KOPT-K1 (cell line): ENCODE results near the gene CCDC107.
A peak's percentile ranks its signal among the peaks of the same experiment; 100 is the strongest.

Experiments
- H3K27ac ChIP-seq: fragments of 200-600 bp; sonication (generic); 2 replicates; pipeline ENCODE4 v1.5.1; 2016; ENCODE audit warnings: antibody characterized with exemption, mild to moderate bottlenecking, low read depth, low read length; ENCODE audit not compliant: poor library complexity, severe bottlenecking
- H3K36me3 ChIP-seq: fragments of 200-600 bp; sonication (generic); 2 replicates; pipeline ENCODE4 v1.5.1; 2017; ENCODE audit warnings: antibody characterized with exemption, mild to moderate bottlenecking, low read length, moderate library complexity; ENCODE audit not compliant: insufficient read depth
- H3K9me3 ChIP-seq: fragments of 200-600 bp; sonication (generic); 2 replicates; pipeline ENCODE4 v1.5.1; 2017; ENCODE audit warnings: antibody characterized with exemption, low read length, mild to moderate bottlenecking; ENCODE audit not compliant: insufficient read depth, poor library complexity, severe bottlenecking

The CCDC107 gene

DNA sequence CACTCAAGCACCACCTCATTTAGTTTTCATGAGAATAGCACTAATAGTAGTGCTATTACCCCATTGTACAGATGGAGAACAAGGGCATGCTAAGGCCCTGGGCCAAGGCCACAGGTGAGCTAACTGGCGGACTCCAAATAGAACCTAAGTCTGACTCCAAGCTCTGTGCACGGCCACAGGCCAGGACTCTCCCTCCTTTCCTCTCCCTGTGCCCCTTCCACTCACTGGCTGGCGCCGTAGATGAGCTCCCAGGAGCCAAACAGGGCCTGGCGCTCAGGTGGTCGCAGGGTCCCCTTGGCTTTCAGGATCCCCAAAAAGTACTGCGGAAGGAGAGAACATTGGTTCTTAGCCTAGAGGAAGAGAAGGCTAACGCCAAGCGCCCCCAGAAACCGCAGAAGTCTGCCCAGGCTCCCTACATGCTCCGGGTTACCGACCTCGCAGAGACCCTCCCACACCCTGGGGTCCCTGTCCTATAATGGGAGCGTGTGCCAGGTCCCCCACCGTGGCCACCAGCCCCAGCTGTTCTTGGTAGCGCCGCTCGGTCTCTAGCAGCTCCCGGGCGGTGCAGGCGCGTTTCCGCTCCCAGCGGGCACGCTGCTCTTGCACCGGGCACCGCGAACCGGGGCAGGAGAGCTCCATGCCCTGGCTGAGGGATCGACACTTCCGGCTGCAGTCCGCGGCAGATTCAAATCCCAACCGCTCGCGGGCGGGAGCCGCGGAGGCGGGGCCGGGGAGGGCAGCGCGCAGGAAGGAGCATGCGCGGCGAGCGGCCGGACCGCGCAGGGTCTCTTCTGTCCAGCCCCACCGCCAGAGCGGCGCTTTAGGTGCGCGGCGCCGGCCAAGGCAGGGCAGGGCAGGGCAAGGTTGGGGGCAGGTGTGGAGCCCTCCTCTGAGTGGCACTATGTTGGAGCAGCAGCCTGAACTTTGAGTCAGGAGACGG, 6.7 kb downstream of the CCDC107 start, which contains the start of gene ARHGEF39:
Gene ARHGEF39, minus strand, starts transcription at position 665 of the 940 bp plus-strand sequence. Its CDS starts 26 bp downstream, at position 639.
- Histone ChIP-seq H3K27ac (peak within 1 kb of the TSS; percentile 64), H3K9me3 (no peaks in the 10 kb centered on the region), H3K36me3 (peaks cover 11% of the 10 kb centered on the region; the same call in 1 of the 2 replicates)

DNA sequence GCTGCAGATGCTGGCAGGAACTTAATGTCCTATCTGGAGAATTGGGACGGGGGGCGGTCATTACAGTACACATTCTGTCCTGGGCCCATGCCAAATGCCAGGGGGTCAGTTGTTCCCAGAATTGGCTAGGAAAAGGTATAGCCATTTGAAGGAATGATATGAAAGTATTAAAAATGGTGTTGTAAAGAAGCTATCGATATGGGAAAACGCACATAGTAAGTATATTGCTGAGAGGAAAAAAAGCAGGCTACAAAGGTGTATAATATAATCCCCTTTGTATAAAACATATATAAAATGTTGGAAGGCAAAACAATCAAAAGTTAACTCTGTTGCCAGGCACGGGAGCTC, 7.4 kb downstream of the CCDC107 start:
- Histone ChIP-seq H3K36me3 (peaks cover 6% of the 10 kb centered on the region; the same call in 1 of the 2 replicates), H3K9me3 (no peaks in the 10 kb centered on the region), H3K27ac (peak overlapping the region; percentile 64)

DNA sequence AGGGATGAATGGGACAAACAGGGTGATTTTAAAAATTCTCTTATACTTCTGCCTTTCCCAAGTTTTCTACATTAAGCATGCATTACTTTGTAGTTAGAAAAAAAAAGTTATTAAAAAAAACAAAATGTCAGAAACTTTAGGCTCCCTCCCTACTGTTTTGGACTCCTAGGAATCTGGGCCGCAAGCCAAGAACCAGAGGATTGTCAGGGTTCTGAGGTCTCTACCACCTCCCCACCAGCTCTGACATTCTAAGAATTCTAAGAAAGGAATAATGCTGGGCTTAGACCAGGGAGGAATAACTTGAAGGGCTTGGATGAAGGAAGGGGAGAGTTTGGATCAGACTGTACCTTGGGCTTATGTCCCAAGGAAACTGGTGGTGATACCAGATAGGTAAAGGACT, 8.0 kb downstream of the CCDC107 start:
- Histone ChIP-seq H3K36me3 (0 out of 2 replicates have a peak, but pooled peaks cover under 1% of the 10 kb centered on the region), H3K9me3 (no peaks in the 10 kb centered on the region), H3K27ac (no peak overlapping the region)

DNA sequence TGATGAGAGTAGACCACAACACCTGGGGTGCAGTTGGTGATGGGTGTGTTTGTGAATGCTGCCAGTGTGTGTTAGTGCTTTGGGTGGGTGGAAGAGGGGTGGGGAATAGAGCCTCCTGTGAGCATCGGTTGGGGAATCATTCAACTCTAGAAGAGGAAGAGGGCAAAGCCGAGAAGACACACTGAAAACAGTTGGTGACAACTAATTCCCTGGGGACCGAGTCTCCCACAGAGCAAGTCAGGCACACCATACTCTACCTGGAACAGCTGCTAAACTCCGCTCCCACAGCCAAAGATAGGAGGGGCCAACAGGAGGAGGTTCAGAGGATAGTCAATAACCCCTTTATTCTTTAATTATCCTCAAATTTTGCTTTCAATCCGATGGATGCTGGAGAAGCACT, 8.5 kb downstream of the CCDC107 start:
- Histone ChIP-seq H3K27ac (no peak overlapping the region), H3K9me3 (no peaks in the 10 kb centered on the region), H3K36me3 (no peaks in the 10 kb centered on the region)

DNA sequence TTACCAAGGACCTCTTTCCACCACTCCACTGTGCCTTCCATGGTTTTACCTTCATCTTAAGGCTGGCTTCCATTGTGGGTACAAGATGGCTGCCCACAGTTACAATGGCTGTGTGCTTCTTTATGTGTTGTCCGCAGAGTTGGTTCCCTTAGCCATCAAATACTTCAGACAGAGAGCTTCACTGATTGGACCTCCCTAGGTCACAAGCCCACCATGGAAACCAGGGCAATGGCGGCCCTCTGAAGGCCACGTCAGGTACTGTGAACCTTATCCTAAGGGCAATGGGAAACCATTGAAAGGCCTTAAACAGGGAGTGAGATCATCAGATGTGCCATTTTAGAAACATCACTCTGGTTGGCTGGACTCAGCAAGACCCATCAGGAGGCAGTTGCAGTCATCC, 9.8 kb downstream of the CCDC107 start:
- H3K36me3 ChIP-seq: no peaks in the 10 kb centered on the region
- no peak overlapping the region for H3K27ac ChIP-seq
- H3K9me3 ChIP-seq: no peaks in the 10 kb centered on the region

DNA sequence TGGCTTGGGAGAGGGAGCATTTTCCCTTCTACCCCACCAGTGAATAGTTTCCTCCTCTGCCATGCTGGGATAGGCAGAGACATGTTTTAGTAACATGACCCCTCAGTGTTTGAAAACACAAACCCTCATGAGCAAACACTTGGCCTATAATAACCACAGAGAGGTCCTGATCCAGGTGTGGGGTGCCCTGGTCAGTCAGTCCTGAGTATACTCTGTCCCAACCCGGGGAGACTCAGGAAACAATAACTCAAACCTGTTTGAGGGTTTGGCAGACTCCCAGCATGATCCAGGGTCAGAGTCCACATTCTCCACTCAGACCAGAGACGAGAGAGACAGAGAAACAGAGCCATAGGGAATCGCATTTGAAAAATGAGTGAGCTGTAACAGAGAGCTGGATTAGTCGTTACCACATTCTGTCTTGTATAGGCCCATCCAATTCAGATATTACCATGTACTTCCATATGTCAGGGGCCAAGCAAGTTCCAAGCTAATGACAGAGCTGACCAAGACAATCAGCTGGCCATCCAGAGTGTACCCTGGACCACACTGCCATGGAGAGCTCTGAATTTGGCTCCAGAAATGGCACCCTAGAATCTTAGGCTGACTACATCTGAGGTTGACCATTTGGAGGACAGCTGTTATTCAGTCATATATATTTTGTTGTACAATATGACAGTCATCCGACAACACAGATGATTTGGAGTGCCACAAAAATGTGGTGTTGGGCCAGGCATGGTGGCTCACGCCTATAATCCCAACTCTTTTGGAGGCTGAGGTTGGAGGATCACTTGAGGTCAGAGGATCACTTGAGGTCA, 11.4 kb downstream of the CCDC107 start:
- Histone ChIP-seq H3K27ac (no peak overlapping the region), H3K36me3 (no peaks in the 10 kb centered on the region), H3K9me3 (no peaks in the 10 kb centered on the region)

DNA sequence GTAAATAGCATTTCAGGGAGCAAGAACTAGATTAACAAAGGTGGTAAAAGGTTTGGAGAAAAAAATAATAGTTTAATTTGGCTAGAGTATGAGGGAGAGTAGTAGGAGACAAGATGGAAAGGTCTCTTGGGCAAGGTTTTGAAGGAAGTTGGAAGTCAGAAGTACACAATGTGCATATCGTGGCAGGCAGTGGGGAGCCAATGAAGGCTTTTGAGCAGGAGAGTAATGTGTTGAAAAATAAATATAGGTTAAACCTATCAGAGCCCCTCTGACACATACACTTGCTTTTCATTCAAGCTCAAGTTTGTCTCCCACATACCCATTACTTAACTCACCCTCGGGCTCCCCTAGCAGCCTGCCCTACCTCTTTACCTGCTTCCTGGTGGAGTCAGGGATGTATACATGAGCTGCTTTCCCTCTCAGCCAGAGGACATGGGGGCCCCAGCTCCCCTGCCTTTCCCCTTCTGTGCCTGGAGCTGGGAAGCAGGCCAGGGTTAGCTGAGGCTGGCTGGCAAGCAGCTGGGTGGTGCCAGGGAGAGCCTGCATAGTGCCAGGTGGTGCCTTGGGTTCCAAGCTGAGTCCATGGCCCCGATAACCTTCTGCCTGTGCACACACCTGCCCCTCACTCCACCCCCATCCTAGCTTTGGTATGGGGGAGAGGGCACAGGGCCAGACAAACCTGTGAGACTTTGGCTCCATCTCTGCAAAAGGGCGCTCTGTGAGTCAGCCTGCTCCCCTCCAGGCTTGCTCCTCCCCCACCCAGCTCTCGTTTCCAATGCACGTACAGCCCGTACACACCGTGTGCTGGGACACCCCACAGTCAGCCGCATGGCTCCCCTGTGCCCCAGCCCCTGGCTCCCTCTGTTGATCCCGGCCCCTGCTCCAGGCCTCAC, 15.3 kb downstream of the CCDC107 start, which contains the start of gene CA9:
Gene CA9, plus strand, starts transcription at position 797 of the 893 bp plus-strand sequence. Its CDS starts 32 bp downstream, at position 829.
- no peaks in the 10 kb centered on the region for H3K36me3 ChIP-seq
- no peak within 1 kb of the TSS for H3K27ac ChIP-seq
- no peaks in the 10 kb centered on the region for H3K9me3 ChIP-seq

DNA sequence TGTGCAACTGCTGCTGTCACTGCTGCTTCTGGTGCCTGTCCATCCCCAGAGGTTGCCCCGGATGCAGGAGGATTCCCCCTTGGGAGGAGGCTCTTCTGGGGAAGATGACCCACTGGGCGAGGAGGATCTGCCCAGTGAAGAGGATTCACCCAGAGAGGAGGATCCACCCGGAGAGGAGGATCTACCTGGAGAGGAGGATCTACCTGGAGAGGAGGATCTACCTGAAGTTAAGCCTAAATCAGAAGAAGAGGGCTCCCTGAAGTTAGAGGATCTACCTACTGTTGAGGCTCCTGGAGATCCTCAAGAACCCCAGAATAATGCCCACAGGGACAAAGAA, 15.9 kb downstream of the CCDC107 start:
- no peak overlapping the region for H3K27ac ChIP-seq
- H3K9me3 ChIP-seq: no peaks in the 10 kb centered on the region
- no peaks in the 10 kb centered on the region for H3K36me3 ChIP-seq

DNA sequence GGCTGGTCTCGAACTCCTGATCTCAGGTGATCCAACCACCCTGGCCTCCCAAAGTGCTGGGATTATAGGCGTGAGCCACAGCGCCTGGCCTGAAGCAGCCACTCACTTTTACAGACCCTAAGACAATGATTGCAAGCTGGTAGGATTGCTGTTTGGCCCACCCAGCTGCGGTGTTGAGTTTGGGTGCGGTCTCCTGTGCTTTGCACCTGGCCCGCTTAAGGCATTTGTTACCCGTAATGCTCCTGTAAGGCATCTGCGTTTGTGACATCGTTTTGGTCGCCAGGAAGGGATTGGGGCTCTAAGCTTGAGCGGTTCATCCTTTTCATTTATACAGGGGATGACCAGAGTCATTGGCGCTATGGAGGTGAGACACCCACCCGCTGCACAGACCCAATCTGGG, 17.1 kb downstream of the CCDC107 start:
- H3K36me3 ChIP-seq: no peaks in the 10 kb centered on the region
- no peaks in the 10 kb centered on the region for H3K9me3 ChIP-seq
- H3K27ac ChIP-seq: no peak overlapping the region

DNA sequence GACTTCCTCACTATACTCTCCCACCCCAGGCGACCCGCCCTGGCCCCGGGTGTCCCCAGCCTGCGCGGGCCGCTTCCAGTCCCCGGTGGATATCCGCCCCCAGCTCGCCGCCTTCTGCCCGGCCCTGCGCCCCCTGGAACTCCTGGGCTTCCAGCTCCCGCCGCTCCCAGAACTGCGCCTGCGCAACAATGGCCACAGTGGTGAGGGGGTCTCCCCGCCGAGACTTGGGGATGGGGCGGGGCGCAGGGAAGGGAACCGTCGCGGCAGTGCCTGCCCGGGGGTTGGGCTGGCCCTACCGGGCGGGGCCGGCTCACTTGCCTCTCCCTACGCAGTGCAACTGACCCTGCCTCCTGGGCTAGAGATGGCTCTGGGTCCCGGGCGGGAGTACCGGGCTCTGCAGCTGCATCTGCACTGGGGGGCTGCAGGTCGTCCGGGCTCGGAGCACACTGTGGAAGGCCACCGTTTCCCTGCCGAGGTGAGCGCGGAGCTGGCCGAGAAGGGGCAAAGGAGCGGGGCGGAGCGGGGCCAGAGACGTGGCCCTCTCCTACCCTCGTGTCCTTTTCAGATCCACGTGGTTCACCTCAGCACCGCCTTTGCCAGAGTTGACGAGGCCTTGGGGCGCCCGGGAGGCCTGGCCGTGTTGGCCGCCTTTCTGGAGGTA, 17.8 kb downstream of the CCDC107 start:
- no peaks in the 10 kb centered on the region for H3K36me3 ChIP-seq
- no peak overlapping the region for H3K27ac ChIP-seq
- H3K9me3 ChIP-seq: no peaks in the 10 kb centered on the region

DNA sequence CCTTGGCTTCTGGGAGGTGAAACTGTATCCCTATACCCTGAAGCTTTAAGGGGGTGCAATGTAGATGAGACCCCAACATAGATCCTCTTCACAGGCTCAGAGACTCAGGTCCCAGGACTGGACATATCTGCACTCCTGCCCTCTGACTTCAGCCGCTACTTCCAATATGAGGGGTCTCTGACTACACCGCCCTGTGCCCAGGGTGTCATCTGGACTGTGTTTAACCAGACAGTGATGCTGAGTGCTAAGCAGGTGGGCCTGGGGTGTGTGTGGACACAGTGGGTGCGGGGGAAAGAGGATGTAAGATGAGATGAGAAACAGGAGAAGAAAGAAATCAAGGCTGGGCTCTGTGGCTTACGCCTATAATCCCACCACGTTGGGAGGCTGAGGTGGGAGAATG, 21.0 kb downstream of the CCDC107 start:
- no peaks in the 10 kb centered on the region for H3K36me3 ChIP-seq
- no peaks in the 10 kb centered on the region for H3K9me3 ChIP-seq
- H3K27ac ChIP-seq: no peak overlapping the region

DNA sequence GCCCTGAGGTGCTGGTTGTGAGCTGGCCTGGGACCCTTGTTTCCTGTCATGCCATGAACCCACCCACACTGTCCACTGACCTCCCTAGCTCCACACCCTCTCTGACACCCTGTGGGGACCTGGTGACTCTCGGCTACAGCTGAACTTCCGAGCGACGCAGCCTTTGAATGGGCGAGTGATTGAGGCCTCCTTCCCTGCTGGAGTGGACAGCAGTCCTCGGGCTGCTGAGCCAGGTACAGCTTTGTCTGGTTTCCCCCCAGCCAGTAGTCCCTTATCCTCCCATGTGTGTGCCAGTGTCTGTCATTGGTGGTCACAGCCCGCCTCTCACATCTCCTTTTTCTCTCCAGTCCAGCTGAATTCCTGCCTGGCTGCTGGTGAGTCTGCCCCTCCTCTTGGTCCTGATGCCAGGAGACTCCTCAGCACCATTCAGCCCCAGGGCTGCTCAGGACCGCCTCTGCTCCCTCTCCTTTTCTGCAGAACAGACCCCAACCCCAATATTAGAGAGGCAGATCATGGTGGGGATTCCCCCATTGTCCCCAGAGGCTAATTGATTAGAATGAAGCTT, 21.8 kb downstream of the CCDC107 start:
- H3K36me3 ChIP-seq: no peaks in the 10 kb centered on the region
- no peaks in the 10 kb centered on the region for H3K9me3 ChIP-seq
- H3K27ac ChIP-seq: no peak overlapping the region

DNA sequence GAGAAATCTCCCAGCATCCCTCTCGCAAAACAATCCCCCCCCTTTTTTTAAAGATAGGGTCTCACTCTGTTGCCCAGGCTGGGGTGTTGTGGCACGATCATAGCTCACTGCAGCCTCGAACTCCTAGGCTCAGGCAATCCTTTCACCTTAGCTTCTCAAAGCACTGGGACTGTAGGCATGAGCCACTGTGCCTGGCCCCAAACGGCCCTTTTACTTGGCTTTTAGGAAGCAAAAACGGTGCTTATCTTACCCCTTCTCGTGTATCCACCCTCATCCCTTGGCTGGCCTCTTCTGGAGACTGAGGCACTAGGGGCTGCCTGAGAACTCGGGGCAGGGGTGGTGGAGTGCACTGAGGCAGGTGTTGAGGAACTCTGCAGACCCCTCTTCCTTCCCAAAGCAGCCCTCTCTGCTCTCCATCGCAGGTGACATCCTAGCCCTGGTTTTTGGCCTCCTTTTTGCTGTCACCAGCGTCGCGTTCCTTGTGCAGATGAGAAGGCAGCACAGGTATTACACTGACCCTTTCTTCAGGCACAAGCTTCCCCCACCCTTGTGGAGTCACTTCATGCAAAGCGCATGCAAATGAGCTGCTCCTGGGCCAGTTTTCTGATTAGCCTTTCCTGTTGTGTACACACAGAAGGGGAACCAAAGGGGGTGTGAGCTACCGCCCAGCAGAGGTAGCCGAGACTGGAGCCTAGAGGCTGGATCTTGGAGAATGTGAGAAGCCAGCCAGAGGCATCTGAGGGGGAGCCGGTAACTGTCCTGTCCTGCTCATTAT, 22.4 kb downstream of the CCDC107 start:
- no peak overlapping the region for H3K27ac ChIP-seq
- no peaks in the 10 kb centered on the region for H3K36me3 ChIP-seq
- H3K9me3 ChIP-seq: no peaks in the 10 kb centered on the region
